Stimulated activated CD8-positive, alpha-beta memory T cell treated with anti-CD3 and anti-CD28 coated beads, Interleukin-7, amount 100 ng/mL, for 1 hour (primary cell): ENCODE measurements around the gene OVOL3.
A peak's percentile ranks its signal among the peaks of the same experiment; 100 is the strongest.
"Not testable (repeated sequence)": the region's sequence is repeated elsewhere in the genome, so short reads cannot be mapped to it uniquely, and the experiment has no call there.

Experiments
- DNase-seq, 2 donors: peaks; one replicate each; pipeline ENCODE4 v3.0.0-alpha.2; 2020; ENCODE audit warnings: low read depth in 2 of 2

Gene OVOL3

DNA sequence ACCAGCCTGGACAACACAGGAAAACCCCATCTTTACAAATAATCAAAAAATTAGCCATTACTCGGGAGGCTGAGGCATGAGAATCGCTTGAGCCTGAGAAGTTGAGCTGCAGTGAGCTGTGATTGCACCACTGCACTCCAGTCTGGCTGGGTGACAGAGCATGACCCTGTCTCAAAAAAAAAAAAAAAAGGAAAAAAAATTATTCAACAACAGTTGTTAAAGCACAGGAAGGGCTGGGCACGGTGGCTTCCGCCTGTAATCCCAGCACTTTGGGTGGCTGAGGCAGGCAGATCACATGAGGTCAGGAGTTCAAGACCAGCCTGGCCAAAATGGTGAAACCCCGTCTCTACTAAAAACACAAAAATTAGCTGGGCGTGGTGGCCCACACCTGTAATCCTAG, 20.3 kb downstream of the OVOL3 start:
- DNase-seq = not testable (repeated sequence)

DNA sequence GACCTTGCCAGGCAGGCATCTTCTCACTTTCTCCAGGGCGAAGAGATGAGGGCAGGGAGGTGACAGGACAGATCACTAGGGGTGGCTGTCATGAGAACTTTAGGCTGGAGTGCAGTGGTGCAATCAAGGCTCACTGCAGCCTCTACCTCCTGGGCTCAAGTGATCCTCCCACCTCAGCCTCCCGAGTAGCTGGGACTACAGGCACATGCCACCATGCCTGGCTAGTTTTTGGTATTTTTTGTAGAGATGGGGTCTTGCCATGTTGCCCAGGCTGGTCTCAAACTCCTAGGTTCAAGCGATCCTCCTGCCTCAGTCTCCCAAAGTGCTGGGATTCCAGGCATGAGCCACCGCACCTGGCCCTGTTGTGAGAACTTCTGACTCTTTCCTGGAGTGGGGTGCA, 23.9 kb downstream of the OVOL3 start:
- not testable (repeated sequence) for DNase-seq

DNA sequence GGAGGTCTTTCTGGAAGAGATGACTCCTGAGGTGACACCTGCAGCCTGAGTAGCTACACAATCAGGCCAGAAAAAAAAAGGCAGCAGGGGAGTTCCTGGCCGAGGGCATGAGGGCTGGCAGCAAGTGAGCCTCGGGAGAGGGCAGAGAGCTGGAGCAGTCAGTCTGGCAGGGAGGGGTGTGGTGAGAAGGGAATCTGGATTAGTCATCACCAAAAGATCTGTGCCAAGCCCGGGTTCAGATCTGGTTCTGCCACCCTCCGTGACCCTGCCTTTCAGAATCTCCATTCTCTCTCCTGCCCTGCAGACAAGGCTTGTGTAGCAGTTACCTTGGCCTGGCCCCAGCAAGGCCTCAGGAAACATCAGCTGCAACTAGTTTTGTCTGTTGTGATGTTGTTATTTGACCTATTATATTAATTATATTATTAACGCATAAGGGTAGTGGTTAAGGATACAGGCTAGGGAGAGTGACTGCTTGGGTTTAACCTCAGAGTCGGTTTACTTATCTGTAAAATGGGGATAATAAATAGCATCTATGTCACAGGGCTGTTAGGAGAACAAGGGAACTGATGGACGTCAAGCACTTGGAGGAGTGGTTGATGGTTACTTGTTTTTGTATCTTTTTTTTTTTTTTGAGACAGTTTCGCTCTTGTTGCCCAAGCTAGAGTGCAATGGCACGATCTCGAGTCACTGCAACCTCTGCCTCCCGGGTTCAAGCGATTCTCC, 26.2 kb downstream of the OVOL3 start:
- no peak for DNase-seq

DNA sequence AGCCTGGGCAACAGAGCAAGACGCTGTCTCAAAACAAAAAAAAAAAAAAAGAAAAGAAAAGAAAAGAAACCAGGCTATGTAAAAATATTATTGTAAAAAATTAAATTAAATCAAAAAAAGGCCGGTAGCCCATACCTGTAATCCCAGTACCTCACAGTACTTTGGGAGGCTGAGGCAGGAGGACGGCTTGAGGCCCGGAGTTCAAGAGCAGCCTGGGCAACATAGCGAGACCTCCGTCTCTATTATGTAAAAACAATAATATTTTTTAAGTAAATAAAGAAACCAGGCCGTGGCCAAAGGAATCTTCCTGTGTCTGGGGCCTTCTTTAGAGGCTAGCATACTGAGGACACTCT, 28.2 kb downstream of the OVOL3 start:
- DNase-seq = no peak

DNA sequence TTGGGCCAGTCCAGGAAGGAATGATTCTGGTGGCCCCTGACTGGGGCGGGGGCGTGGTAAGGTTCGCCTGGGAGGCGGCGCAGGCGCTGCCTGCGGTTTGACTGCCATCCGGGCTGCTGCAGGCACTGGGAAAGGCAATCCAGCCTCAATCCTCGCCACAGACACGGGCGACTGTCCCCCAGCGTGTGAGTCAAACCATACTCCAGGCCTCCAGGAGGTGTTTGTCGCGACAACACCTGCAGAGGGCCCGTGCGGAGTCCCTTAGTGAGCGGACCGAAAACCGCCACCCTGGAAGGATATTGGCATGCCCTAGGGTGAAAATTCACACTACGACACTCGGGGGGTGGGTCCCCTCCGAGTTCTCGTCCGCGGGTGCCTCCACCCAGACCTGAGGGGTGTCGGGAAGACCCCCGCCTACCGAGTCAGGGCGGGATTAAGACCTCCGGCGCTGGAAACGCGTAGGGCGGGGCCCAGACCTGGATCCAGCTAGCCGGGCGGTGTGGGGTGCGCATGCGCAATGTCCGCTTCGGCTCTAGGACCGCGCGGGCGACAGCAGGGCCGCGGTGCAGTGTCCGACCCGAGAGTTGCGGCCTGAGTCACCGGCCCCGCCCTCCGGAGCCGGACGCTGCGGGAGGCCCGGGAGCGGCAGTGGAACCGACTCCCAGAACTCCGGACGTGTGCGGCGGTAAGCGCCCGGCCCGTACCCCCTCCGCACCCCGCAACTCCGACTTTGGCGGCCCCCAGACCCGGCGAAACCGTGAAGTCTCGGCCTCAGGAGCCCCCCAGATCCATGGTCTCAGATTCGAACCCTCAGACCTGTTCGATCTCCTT, 28.7 kb downstream of the OVOL3 start, which contains the start of gene CAPNS1:
Gene CAPNS1, plus strand, starts transcription at position 594 of the 831 bp plus-strand sequence. CDS start 946 bp downstream, outside the sequence.
- DNase-seq = peak; percentile 83

DNA sequence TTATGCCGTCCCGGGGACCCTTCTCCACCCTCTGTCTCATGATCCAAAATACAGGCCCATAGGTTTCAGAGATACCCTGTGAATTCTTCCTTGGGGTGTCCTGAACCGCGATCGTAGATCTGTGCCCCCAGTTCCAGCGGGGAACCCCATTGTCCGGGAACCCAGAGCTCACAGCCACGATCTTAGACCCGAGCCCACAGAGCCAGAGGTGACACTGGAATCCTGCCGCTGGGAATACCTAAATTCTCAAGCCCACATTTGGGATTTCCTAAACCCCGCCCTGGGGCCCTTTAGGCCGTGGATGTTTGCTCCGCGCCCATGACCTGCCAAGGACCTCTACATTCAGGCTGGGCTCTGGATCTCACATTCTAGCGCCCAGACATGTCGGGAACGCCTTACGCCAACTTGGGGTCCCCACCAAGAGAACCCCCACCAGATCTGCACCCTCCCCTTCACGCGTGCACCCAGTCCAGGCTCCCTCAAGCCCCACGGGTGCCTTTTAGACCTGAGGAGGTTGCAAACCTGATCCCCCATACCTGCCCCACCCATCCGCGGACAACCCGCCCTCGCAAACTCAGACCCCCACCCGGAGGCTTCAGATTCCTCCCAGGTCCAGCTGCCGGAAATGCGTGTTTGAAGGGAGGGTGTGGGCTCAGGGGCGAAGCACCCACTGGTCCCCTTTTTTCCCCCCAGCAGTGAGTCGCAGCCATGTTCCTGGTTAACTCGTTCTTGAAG, 29.5 kb downstream of the OVOL3 start:
- no peak for DNase-seq

DNA sequence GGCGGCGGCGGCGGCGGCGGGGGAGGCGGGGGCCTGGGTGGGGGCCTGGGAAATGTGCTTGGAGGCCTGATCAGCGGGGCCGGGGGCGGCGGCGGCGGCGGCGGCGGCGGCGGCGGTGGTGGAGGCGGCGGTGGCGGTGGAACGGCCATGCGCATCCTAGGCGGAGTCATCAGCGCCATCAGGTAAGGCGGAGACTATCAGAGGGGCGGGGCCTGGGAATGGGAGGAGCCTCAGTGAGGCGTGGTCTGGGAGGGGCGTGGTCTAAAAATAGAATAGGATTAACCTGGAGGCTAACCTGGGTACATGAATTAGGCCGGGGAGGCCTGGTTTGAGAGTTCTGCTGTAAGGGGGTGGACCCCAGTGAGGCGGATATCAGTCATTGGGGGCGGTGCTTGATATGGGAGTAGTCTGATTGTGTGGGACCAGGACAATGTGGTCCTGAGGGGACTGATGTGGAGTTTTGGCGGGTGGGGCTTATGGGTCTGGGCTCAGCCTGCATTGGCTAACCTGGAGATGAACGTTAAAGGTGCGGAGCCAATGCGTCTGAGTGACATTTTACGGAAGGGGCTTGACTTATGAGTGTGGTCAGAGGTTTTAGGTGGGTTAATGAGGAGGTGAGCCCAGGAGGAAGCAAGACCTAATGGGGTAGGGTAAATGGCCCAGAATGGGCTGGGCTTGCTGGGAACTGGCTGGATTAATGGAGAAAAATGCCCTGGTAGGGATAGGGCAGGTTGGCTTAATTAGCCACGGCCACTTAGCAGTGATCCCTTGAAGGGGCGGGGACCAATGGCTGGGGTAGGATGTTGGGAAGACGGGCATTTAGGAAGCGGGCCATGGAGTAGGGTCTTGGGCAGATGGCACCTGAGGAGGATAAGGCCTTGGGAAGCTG, 30.3 kb downstream of the OVOL3 start:
- DNase-seq = peak; percentile 76 to 85

DNA sequence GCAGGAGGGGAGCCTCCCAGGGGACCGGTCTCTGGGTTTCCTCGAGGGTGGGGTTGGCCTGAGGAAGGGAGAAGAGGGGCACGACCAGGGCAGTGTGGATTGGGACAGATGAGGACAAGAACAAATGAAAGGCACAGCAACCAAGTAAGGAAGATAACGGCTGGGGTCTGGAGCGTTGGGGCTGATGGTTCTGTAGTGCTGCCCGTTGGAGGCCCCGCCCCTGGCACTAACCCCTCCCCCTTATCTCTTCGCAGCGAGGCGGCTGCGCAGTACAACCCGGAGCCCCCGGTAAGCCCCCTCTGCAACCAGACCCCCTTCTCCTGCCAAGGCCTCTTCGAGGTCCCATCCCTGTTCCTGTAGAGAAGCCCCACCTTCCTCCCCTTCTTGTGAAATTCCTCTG, 31.1 kb downstream of the OVOL3 start:
- DNase-seq = no peak

DNA sequence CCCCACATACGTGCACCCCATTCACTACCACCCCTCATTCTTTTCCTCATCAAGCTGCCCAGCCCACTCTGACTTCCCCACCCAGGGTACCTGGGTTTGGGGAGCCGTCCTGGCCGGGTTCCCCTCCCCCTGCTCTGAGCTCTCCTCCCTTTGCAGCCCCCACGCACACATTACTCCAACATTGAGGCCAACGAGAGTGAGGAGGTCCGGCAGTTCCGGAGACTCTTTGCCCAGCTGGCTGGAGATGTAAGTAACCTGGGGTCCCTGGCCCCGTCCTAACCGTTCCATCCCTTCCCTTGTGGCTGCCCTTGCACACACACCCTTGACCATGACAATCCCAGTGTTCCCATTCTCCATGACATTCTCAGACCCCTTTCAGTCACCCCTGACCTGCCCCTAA, 31.6 kb downstream of the OVOL3 start:
- no peak for DNase-seq

DNA sequence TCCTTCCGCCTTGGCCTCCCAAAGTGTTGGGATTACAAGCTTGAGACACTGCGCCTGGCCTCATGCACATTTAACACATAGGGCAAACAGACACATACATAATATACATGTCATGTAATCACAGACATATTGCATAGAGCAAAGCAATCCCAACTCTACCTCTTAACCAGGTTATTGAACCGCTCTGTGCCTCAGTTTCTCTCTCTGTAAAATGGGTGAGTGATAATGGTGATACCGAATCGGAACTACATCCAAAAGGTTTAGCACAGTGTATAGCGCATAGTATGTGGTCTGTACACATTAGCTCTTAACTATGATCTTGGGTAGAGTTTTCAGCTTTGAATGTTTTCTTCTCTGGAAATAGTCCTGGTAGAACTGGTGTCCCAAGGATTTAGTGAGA, 33.7 kb downstream of the OVOL3 start:
- no peak for DNase-seq

DNA sequence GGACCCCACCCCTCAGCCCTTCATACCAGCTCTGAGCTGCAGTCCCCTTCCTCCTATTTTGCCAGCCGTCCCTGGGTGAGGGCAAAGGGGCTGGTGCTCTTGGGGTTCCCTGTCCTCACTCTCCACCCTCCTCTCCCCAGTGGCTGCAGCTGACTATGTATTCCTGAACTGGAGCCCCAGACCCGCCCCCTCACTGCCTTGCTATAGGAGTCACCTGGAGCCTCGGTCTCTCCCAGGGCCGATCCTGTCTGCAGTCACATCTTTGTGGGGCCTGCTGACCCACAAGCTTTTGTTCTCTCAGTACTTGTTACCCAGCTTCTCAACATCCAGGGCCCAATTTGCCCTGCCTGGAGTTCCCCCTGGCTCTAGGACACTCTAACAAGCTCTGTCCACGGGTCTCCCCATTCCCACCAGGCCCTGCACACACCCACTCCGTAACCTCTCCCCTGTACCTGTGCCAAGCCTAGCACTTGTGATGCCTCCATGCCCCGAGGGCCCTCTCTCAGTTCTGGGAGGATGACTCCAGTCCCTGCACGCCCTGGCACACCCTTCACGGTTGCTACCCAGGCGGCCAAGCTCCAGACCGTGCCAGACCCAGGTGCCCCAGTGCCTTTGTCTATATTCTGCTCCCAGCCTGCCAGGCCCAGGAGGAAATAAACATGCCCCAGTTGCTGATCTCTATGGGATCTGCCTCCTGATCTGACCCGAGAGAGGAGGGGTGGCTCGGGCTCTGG, 38.9 kb downstream of the OVOL3 start:
- DNase-seq = no peak

DNA sequence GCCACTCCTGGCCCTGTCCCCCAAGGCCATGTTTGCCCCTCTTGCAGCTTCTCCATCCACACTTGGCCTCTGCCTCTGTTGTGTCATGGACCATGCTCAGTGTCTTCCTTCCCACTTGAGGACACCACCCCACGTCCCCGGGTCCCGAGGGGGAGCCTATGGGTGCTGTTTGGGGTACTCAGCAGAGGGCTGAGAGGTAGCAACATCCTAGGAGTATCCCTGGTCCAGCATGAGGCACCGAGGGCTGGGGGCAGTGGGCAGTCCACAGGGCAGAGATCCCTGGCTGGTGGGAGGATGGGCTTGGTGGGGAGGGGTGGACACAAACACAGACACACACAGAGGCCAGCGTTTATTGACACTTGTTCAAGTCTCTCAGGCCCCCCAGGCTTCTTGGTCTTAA, 39.6 kb downstream of the OVOL3 start:
- DNase-seq = no peak

DNA sequence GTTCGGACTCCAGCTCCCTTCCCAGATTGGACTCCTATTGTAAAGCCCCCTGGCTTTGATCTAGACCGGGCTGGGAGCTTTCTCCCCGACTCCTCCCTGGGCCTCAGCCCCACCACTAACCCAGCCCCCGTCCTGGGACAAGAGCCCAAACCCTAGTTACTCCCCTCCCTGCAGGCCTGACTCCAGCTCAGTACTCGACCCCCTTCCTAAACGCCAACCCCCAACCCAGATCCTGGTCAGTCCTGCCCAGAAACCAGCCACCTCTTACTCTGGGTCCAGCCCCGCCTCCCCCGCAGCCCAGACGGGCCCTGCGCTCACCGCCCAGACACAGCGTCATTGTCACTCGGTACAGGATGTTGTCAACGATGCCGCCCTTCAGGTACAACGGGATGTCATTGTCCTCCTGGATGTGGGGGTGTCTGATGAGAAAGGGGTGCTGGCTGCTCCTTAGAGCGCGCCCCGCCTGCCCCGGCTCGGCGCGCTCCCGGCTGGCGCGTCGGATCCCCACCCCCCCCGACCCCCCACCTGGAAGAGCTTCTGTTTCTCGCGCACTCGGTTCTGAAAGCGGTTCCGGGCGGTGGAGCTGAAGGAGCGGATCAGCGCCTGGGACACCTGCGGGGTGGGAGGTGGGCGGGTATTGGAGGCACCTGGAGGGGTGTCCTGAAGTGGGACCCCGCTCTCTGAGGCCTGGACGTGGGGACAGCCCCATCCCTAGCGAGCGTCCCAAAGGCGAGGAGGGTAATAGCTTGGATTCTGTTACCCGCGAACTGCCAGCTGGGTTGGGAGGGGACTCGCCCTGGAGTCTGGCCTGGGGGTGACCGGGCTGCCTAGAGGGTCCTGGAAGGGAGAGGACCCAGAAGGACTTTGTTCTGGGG, 40.4 kb downstream of the OVOL3 start:
- DNase-seq = no peak

DNA sequence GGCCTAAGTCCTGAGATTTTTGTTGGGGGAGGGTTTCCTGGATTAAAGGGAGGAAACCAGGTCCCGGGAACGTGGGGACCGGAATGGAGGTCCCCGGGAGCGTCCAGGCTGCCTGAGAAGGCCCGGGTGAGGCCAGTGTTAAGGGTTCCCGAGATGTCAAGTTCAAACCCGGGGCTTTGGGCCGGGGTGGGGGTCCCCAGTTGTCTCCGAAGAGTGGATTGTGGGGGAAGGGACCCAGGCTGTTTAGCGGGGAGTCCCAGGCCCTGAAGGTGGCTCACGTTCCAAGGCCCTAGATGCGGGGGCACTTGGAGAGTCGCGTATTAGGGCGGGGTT, 41.0 kb downstream of the OVOL3 start:
- no peak for DNase-seq

DNA sequence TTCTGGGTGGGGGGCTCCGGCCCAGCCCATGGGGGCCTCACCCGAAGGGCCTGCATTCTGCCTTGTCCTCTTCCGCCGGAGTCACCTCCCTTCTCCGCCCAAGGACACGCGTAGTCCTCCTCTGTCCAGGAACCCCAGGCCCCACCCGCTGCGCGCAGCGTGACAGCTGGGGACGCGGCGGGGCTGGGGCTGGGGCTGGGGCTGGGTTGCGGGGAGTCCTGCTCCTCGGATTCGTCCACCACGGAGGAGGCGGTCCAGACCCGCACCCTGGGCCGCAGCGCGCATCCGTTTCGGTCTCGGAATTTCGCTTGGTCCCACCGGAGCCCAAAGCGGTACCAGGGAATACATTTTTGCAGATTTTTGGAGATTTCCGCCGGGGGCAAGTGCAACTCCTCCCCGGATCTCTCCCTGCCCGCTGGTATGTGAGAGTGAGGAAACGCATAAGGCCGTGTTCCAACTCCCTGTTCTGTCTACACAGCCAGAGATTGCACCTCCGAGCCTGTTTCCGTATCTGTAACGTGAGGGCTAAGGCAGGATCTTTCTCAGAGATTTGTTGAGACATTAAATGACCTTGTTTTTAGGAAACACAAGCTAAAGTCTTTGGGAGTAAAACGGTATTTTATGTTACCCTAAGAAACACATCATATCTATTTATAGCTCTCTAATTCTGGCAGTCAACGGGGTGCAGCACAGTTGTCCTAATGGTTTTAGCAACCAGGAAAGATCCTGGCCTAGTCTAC, 41.6 kb downstream of the OVOL3 start, which contains the start of gene COX7A1:
Gene COX7A1, minus strand, starts transcription at position 96 of the 740 bp plus-strand sequence. Its CDS starts 40 bp downstream, at position 56.
- no peak for DNase-seq

DNA sequence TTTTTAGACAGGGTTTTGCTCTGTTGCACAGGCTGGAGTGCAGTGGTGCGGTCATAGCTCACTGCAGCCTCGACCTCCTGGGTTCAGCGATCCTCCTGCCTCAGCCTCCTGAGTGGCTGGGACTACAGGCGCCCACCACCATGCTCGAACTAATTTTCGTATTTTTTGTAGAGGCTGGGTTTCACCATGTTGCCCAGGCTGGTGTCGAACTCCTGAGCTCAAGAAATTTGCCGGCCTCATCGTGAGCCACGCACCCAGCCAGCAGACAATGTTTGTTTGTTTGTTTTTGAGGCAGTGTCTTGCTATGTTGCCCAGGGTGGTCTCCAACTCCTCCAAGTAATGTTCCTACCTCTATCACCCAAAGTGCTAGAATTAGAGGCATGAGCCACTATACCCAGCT, 42.2 kb downstream of the OVOL3 start:
- no peak for DNase-seq

DNA sequence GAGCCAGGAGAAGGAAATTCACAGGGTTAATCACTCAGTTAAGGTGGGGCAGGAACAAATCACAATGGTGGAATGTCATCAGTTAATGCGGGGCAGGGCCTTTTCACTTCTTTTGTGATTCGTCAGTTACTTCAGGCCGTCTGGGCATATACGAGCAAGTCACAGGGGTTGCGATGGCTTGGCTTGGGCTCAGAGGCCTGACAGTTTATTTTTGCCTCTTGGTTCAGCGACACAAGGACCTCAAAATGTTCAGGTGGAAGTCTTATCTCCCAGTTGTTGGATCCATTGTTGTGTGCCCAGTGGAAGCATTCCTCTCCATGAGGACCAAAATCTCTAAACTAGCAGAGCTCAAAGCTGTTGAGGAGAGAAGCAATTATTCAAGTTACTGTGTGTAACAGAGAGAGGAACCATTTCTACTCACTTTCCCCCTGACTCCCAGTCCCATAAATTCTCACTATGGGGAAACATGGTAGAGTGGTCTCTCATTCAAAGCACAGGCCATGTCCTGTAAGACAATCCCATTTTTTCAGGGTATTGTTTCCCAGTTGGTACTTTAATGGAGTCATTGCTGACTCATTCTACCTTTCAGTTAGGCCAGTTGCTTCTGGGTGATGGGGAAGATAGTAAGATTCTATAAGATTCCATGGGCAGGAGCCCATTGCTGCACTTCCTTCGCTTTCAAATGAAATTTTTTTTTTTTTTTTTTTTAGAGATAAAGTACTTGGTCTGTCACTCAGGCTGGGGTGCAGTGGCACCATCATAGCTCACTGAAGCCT, 50.1 kb downstream of the OVOL3 start:
- DNase-seq = no peak
